H1 (cell line): ENCODE measurements around the gene NUDT3.

Experiments
- CBX5 ChIP-seq: fragments of 300-800, 300-1000 bp; sonication (generic); IDR thresholded peaks from 2 replicates; pipeline ENCODE4 v1.7.1; 2016; ENCODE audit warnings: antibody characterized with exemption, low read length, low read depth
- CTCF ChIP-seq, 3 experiments: IDR thresholded peaks; 1 replicate in 2 of 3; 2 replicates in 1 of 3; pipeline versions ENCODE4 v1.5.1 to v1.6.1; 2011; ENCODE audit warnings: low read length in 3 of 3, mild to moderate bottlenecking in 3 of 3, inconsistent platforms in 2 of 3, low read depth in 1 of 3, moderate library complexity in 1 of 3; ENCODE audit not compliant: insufficient read depth in 1 of 3; ENCODE audit errors: control extremely low read depth in 1 of 3
- JUN ChIP-seq: IDR thresholded peaks from 2 replicates; pipeline ENCODE4 v1.6.1; 2011; ENCODE audit warnings: low read depth, mild to moderate bottlenecking, improper control_type of control experiment, low read length
- MAFK ChIP-seq: IDR thresholded peaks from 2 replicates; pipeline ENCODE4 v1.6.1; 2012; ENCODE audit warnings: low read depth, mild to moderate bottlenecking, improper control_type of control experiment, low read length
- POLR2A ChIP-seq, 2 experiments: IDR thresholded peaks; 1 replicate in 1 of 2; 2 replicates in 1 of 2; pipeline ENCODE4 v1.6.1; 2011; ENCODE audit warnings: low read depth in 2 of 2, low read length in 2 of 2, mild to moderate bottlenecking in 2 of 2; ENCODE audit errors: control extremely low read depth in 1 of 2
- POLR2AphosphoS5 ChIP-seq: IDR thresholded peaks from 2 replicates; pipeline ENCODE4 v1.6.1; 2011; ENCODE audit warnings: low read depth, low read length
- RFX5 ChIP-seq: IDR thresholded peaks from 2 replicates; pipeline ENCODE4 v1.6.1; 2011; ENCODE audit warnings: low read depth, low read length, improper control_type of control experiment, borderline replicate concordance
- RXRA ChIP-seq: IDR thresholded peaks from 2 replicates; pipeline ENCODE4 v1.6.1; 2011; ENCODE audit warnings: low read depth, mild to moderate bottlenecking, low read length, moderate library complexity; ENCODE audit not compliant: insufficient read depth
- SUZ12 ChIP-seq: fragments of 200-600 bp; sonication (generic); IDR thresholded peaks from 2 replicates; pipeline ENCODE4 v1.6.1; 2012; ENCODE audit warnings: mild to moderate bottlenecking, inconsistent platforms, low read length, moderate library complexity, mixed read lengths

GRCh38 chr6:34331371-34332050 lies 61.0 kb downstream of the NUDT3 start:
- TF ChIP-seq CTCF (IDR thresholded peaks at IDR 0.05; ENCODE audit: control extremely low read depth in 1 of 3, insufficient read depth in 1 of 3, low read depth in 1 of 3, low read length in 3 of 3) = no peak
- no peak for TF ChIP-seq JUN
- no peak for TF ChIP-seq CBX5
- TF ChIP-seq RFX5 = no peak
- TF ChIP-seq MAFK = no peak
- no peak for TF ChIP-seq RXRA
- TF ChIP-seq SUZ12 = no peak
- TF ChIP-seq POLR2A (IDR thresholded peaks at IDR 0.05; ENCODE audit: control extremely low read depth in 1 of 2, low read depth in 2 of 2, low read length in 2 of 2) = no peak
- TF ChIP-seq POLR2AphosphoS5 = no peak
